Naive thymus-derived CD8-positive, alpha-beta T cell (primary cell): ENCODE measurements around the gene SLFN12L. TPM values are rescaled to one million over a fixed set of nuclear protein-coding genes. Genes with fewer than 3 reads are reported as not detected.
A peak's percentile ranks its signal among the peaks of the same experiment; 100 is the strongest.
"Not testable (repeated sequence)": the region's sequence is repeated elsewhere in the genome, so short reads cannot be mapped to it uniquely, and the experiment has no call there.

Experiments used
- ATAC-seq, 2 donors: fragments of 150-1000 bp; cut with Tn5 transposase in 1 of 2; sonication (Bioruptor Pico), chemical (Tn5 transposase) in 1 of 2; 1 replicate in 1 of 2; 2 replicates in 1 of 2; pipeline ENCODE4 v1.10.0; 2021; ENCODE audit warnings: mild to moderate bottlenecking in 2 of 2, moderate library complexity in 2 of 2
- POLR2A ChIA-PET: fragments of 350-600 bp; sonication (Branson Sonifier 250); formaldehyde crosslinking; loops from one replicate; lab custom pipeline; 2021; ENCODE audit warnings: antibody characterized with exemption; lab: Charles Lee
- DNase-seq, 10 donors: peaks; one replicate each; pipeline versions ENCODE4 v3.0.0 to v3.0.0-alpha.2; 2020 to 2022
- H3K27ac Mint-ChIP-seq, 10 donors: one replicate each; pipeline ENCODE4 v1.8.0; 2020 to 2022; ENCODE audit warnings: mild to moderate bottlenecking in 10 of 10, mixed read lengths in 10 of 10, moderate library complexity in 4 of 10, inconsistent platforms in 1 of 10
- H3K27me3 Mint-ChIP-seq, 5 donors: one replicate each; pipeline ENCODE4 v1.8.0; 2021 to 2022; ENCODE audit warnings: mixed read lengths in 5 of 5
- H3K36me3 Mint-ChIP-seq, 3 donors: one replicate each; pipeline ENCODE4 v1.8.0; 2020 to 2022; ENCODE audit warnings: mixed read lengths in 3 of 3, mild to moderate bottlenecking in 2 of 3, inconsistent platforms in 1 of 3
- H3K4me1 Mint-ChIP-seq, 4 donors: one replicate each; pipeline ENCODE4 v1.8.0; 2021 to 2022; ENCODE audit warnings: mixed read lengths in 4 of 4
- H3K4me3 Mint-ChIP-seq, 10 donors: one replicate each; pipeline ENCODE4 v1.8.0; 2020 to 2022; ENCODE audit warnings: mild to moderate bottlenecking in 10 of 10, mixed read lengths in 10 of 10, moderate library complexity in 6 of 10, inconsistent platforms in 1 of 10
- H3K9me3 Mint-ChIP-seq, 9 donors: one replicate each; pipeline ENCODE4 v1.8.0; 2020 to 2022; ENCODE audit warnings: mixed read lengths in 9 of 9, mild to moderate bottlenecking in 3 of 9, inconsistent platforms in 1 of 9, moderate library complexity in 1 of 9
- polyA plus RNA-seq, 3 donors: library from polyadenylated mRNA; unstranded; fragments of 300-500 nt; fragmentation: Illumina TruSeq; gene quantifications; one replicate each; pipeline ENCODE4 v1.2.3, GENCODE V29; 2021
- total RNA-seq, 8 experiments: library from RNA in 2 of 8; stranded (reverse) in 2 of 8; gene quantifications; one replicate each; pipeline ENCODE4 v1.2.3 and lab custom pipeline; 2021 to 2026

The SLFN12L gene
- total and polyA plus RNA-seq, 5 experiments from 2014 or later, result 9.6 to 51.1 (median 12.3) TPM

- Mint-ChIP-seq H3K9me3 (peaks cover 0 to 10% (median 0%) of the 10 kb centered on the region in 9 donors), H3K36me3 (peaks cover 0 to 75% (median 31%) of the 10 kb centered on the region in 3 donors), H3K4me3 (peak overlapping the region in 9 of 10 donors; percentile 39 to 89 (median 81)), H3K27me3 (no peaks in the 10 kb centered on the region), H3K27ac (peak overlapping the region in 9 of 10 donors; percentile 40 to 96 (median 92)), H3K4me1 (peaks cover 69 to 100% (median 93%) of the 10 kb centered on the region in 4 donors)
- POLR2A ChIA-PET, result interaction anchor here (0.5 to 4.9 kb wide), 10 partner anchors 10 to 282 kb away, joined by 3 to 35 read pairs (median 6); partner anchors contain the start of genes SLFN12L, SLFN13 and SLFN5
- no peak for DNase-seq
- peak; percentile 25 to 34 for ATAC-seq
These were observed 16.3 kb downstream of the SLFN12L start for GRCh38 chr17:35521150-35521549.

DNA sequence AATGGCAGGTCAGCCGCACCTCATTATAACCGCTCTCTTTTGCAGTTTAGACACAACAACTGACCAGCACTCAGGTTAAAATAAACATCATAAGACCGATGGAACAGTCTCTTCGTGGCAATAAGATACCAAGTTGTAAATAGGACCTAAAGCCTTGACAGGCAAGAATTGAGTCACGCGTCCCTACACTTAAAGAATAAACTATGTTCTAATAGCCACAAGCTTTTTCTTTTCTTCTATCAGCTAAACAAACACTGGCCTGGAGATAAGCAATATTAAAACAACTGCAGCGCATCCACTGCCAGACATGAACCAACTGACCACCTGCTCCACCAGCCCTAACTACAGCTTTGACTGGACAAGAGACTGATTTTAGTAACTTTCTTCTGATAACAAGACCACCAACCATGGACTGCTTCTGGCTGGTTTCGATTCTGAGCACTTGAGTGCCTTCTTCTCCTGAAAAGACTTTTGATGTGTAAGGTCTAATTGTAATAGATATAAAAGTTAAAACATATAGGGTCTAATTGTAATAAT, 17.5 kb downstream of the SLFN12L start:
- Mint-ChIP-seq H3K9me3 (peaks cover 0 to 3% (median 0%) of the 10 kb centered on the region in 9 donors), H3K36me3 (peaks cover 0 to 80% (median 33%) of the 10 kb centered on the region in 3 donors), H3K27me3 (peaks cover 0 to 2% (median 0%) of the 10 kb centered on the region in 5 donors), H3K4me1 (peaks cover 60 to 97% (median 91%) of the 10 kb centered on the region in 4 donors), H3K27ac (peak overlapping the region in 9 of 10 donors; percentile 11 to 95 (median 78)), H3K4me3 (peak overlapping the region in 9 of 10 donors; percentile 30 to 70 (median 66))
- ATAC-seq (no peak), DNase-seq (no peak)
- POLR2A ChIA-PET, result interaction anchor here (0.9 to 4.9 kb wide), 4 partner anchors 11 to 206 kb away, joined by 3 to 35 read pairs (median 13); no protein-coding TSS in a partner anchor

GRCh38 chr17:35519439-35519838, 18.0 kb downstream of the SLFN12L start:
- POLR2A ChIA-PET, result interaction anchor here (0.9 to 4.9 kb wide), 4 partner anchors 15 to 205 kb away, joined by 3 to 35 read pairs (median 13); no protein-coding TSS in a partner anchor
- Mint-ChIP-seq H3K9me3 (no peaks in the 10 kb centered on the region), H3K4me1 (peaks cover 54 to 97% (median 90%) of the 10 kb centered on the region in 4 donors), H3K4me3 (peak overlapping the region in 9 of 10 donors; percentile 30 to 70 (median 66)), H3K36me3 (peaks cover 0 to 82% (median 37%) of the 10 kb centered on the region in 3 donors), H3K27me3 (peaks cover 0 to 2% (median 0%) of the 10 kb centered on the region in 5 donors), H3K27ac (peak overlapping the region in 9 of 10 donors; percentile 21 to 95 (median 78))
- ATAC-seq (no peak), DNase-seq (no peak)

GRCh38 chr17:35518431-35518830, 19.0 kb downstream of the SLFN12L start:
- POLR2A ChIA-PET, result interaction anchor here (1.0 to 1.7 kb wide), 2 partner anchors 19 to 23 kb away, joined by 3 to 5 read pairs; partner anchors contain the start of gene SLFN12L
- not testable (repeated sequence) for ATAC-seq, DNase-seq, H3K9me3 Mint-ChIP-seq, H3K27me3 Mint-ChIP-seq
- Mint-ChIP-seq H3K36me3 (peaks cover 0 to 83% (median 39%) of the 10 kb centered on the region in 3 donors), H3K4me3 (peak overlapping the region in 9 of 10 donors; percentile 4 to 84 (median 64)), H3K4me1 (peaks cover 51 to 92% (median 90%) of the 10 kb centered on the region in 4 donors), H3K27ac (peak overlapping the region in 9 of 10 donors; percentile 17 to 95 (median 74))

DNA sequence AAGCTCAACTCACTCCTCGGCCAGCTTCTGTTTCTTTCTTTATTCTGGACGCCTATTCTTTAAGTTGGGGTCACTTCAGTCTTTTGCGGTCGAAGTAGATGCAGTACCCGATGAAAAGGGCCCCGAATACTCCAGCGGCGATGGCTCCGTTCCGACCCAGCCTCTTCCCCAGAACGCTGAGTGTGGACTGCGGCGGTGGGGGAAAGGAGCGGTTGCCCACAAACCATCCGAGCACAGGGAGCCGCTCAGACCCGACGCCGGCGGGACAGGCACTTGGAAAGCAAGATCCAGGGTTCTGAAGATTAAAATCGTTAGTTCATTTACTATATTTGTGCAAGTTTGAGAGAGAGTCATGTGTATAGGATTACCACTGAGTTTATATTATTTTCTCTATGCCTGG, 22.5 kb downstream of the SLFN12L start:
- no peaks in the 10 kb centered on the region for H3K9me3 Mint-ChIP-seq
- H3K36me3 Mint-ChIP-seq, result peaks cover 4 to 87% (median 55%) of the 10 kb centered on the region in 3 donors
- peak overlapping the region in 4 of 10 donors; percentile 40 to 95 (median 66) for H3K27ac Mint-ChIP-seq
- POLR2A ChIA-PET, result interaction anchor here (1.5 to 1.6 kb wide), 2 partner anchors 10 to 28 kb away, joined by 6 to 7 read pairs; no protein-coding TSS in a partner anchor
- DNase-seq (no peak), ATAC-seq (no peak)
- H3K4me3 Mint-ChIP-seq, result peak overlapping the region in 1 of 10 donors; percentile 33
- H3K4me1 Mint-ChIP-seq, result peaks cover 45 to 82% (median 79%) of the 10 kb centered on the region in 4 donors
- peaks cover 0 to 2% (median 0%) of the 10 kb centered on the region in 5 donors for H3K27me3 Mint-ChIP-seq

GRCh38 chr17:35514564-35514963, 22.9 kb downstream of the SLFN12L start:
- Mint-ChIP-seq H3K4me1 (peaks cover 45 to 81% (median 77%) of the 10 kb centered on the region in 4 donors), H3K27ac (peak overlapping the region in 6 of 10 donors; percentile 31 to 95 (median 50)), H3K27me3 (peaks cover 0 to 2% (median 0%) of the 10 kb centered on the region in 5 donors), H3K4me3 (no peak overlapping the region), H3K36me3 (peaks cover 4 to 88% (median 57%) of the 10 kb centered on the region in 3 donors), H3K9me3 (no peaks in the 10 kb centered on the region)
- DNase-seq (no peak), ATAC-seq (no peak)
- POLR2A ChIA-PET, result interaction anchor here (1.5 to 1.6 kb wide), 2 partner anchors 10 to 27 kb away, joined by 6 to 7 read pairs; no protein-coding TSS in a partner anchor

DNA sequence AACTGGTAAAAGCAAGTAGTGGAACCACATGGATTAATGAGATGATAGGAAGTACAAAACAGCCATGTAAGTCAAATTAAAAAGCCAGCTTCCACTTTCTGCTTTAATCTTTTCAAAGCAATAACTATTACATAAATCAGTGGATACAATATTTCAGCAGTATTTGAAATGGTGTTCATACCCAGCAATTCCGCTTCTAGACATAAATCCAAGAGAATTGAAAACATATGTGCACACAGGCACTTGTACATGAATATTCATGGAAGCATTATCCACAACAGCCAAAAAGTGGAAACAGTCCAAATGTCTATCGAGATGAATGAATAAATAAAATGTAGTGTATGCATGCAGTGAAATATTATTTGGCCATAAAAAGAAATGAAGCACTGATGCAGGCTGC, 27.4 kb downstream of the SLFN12L start:
- Mint-ChIP-seq H3K36me3 (peaks cover 10 to 80% (median 54%) of the 10 kb centered on the region in 3 donors), H3K27me3 (peaks cover 0 to under 1% (median 0%) of the 10 kb centered on the region in 5 donors), H3K4me3 (no peak overlapping the region), H3K27ac (peak overlapping the region in 6 of 10 donors; percentile 23 to 83 (median 52)), H3K4me1 (peaks cover 24 to 62% (median 51%) of the 10 kb centered on the region in 4 donors), H3K9me3 (peaks cover 0 to 6% (median 0%) of the 10 kb centered on the region in 9 donors)
- POLR2A ChIA-PET, result no interaction called here
- no peak for DNase-seq
- no peak for ATAC-seq

- POLR2A ChIA-PET, result interaction anchor here (1.0 to 1.4 kb wide), 2 partner anchors 20 to 195 kb away, joined by 3 read pairs; no protein-coding TSS in a partner anchor
- not testable (repeated sequence) for ATAC-seq, H3K27me3 Mint-ChIP-seq, DNase-seq, H3K9me3 Mint-ChIP-seq, H3K4me3 Mint-ChIP-seq
- Mint-ChIP-seq H3K36me3 (peaks cover 10 to 75% (median 43%) of the 10 kb centered on the region in 3 donors), H3K4me1 (peaks cover 24 to 58% (median 41%) of the 10 kb centered on the region in 4 donors), H3K27ac (peak overlapping the region in 3 of 10 donors; percentile 8 to 30 (median 27))
These were observed 29.8 kb downstream of the SLFN12L start for GRCh38 chr17:35507714-35508113.

GRCh38 chr17:35499548-35499947, 37.9 kb downstream of the SLFN12L start:
- peak overlapping the region in 8 of 10 donors; percentile 3 to 84 (median 50) for H3K27ac Mint-ChIP-seq
- ATAC-seq (no peak), DNase-seq (no peak)
- peaks cover 0 to 13% (median 4%) of the 10 kb centered on the region in 9 donors for H3K9me3 Mint-ChIP-seq
- H3K36me3 Mint-ChIP-seq, result peaks cover 9 to 49% (median 32%) of the 10 kb centered on the region in 3 donors
- H3K4me3 Mint-ChIP-seq, result no peak overlapping the region
- peaks cover 0 to 4% (median 0%) of the 10 kb centered on the region in 5 donors for H3K27me3 Mint-ChIP-seq
- POLR2A ChIA-PET, result interaction anchor here (1.1 to 2.5 kb wide), 4 partner anchors 10 to 126 kb away, joined by 3 to 12 read pairs (median 4); no protein-coding TSS in a partner anchor
- peaks cover 38 to 83% (median 67%) of the 10 kb centered on the region in 4 donors for H3K4me1 Mint-ChIP-seq

GRCh38 chr17:35498448-35499178, 38.9 kb downstream of the SLFN12L start:
- peaks cover 38 to 81% (median 68%) of the 10 kb centered on the region in 4 donors for H3K4me1 Mint-ChIP-seq
- ATAC-seq (peak in 1 of 2 donors; percentile 30), DNase-seq (no peak)
- H3K36me3 Mint-ChIP-seq, result peaks cover 9 to 44% (median 26%) of the 10 kb centered on the region in 3 donors
- H3K27ac Mint-ChIP-seq, result peak overlapping the region in 9 of 10 donors; percentile 35 to 83 (median 70)
- H3K9me3 Mint-ChIP-seq, result peaks cover 0 to 13% (median 4%) of the 10 kb centered on the region in 9 donors
- peaks cover 0 to 8% (median 0%) of the 10 kb centered on the region in 5 donors for H3K27me3 Mint-ChIP-seq
- POLR2A ChIA-PET, result interaction anchor here (0.5 to 2.5 kb wide), 3 partner anchors 11 to 150 kb away, joined by 3 to 12 read pairs (median 4); no protein-coding TSS in a partner anchor
- H3K4me3 Mint-ChIP-seq, result peak overlapping the region; percentile 34 to 78 (median 70)

DNA sequence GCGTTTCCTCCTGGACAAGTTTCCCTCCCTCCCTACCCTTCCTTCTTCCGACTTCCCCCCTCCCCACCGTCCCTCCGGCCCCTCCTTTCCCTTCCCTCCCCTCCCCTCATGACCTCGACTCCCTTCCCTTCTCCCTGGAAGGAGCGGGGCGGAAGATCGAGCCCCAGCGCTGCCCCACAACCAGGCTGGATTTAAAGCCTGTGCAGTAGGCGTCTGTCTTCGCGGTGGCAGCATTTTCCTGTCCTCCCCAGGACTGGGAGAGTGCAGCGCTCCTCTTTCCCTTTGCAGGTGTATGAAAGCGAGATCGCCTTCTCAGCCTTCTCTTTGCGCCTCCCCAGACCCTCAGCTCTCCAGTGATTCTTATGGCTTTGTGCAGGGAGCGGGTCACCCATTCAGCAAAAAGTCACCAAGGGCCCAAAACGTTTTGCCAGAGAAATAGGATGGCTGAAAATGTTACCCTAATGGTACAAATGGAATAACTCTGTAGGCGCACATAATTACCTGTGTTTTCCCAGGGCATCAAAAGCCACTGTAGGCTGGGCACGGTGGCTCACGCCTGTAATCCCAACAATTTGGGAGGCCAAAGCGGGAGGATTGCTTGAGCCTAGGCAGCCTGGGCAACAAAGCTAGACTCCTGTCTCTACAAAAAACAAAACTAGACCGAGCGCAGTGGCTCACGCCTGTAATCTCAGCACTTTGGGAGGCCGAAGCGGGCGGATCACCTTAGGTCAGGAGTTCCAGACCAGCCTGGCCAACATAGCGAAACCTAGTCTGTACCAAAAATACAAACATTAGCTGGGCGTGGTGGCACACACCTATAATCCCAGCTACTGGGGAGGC, 40.8 kb downstream of the SLFN12L start:
- no peak for DNase-seq
- H3K4me1 Mint-ChIP-seq, result peaks cover 40 to 88% (median 74%) of the 10 kb centered on the region in 4 donors
- peak overlapping the region; percentile 19 to 87 (median 69) for H3K27ac Mint-ChIP-seq
- no peak for ATAC-seq
- POLR2A ChIA-PET, result interaction anchor here (2.0 kb wide), 1 partner anchor 9 kb away, joined by 5 read pairs; no protein-coding TSS in a partner anchor
- H3K27me3 Mint-ChIP-seq, result peaks cover 0 to 13% (median 0%) of the 10 kb centered on the region in 5 donors
- peak overlapping the region; percentile 44 to 84 (median 70) for H3K4me3 Mint-ChIP-seq
- H3K9me3 Mint-ChIP-seq, result peaks cover 0 to 7% (median 1%) of the 10 kb centered on the region in 9 donors
- peaks cover 6 to 47% (median 21%) of the 10 kb centered on the region in 3 donors for H3K36me3 Mint-ChIP-seq
